HFFc6 (cell line): Measurements from ENCODE around the gene ATP4B. TPM values are rescaled to one million over a fixed set of nuclear protein-coding genes. Genes with fewer than 3 reads are reported as not detected.

Experiments used
- DNase-seq: peaks from one replicate; pipeline ENCODE4 v3.0.0-alpha.2; 2018
- H3K27ac Mint-ChIP-seq: 2 replicates; pipeline ENCODE4 v1.8.0; 2020; ENCODE audit warnings: mild to moderate bottlenecking, mixed read lengths
- H3K27me3 Mint-ChIP-seq: 2 replicates; pipeline ENCODE4 v1.8.0; 2021; ENCODE audit warnings: mild to moderate bottlenecking, moderate library complexity, mixed read lengths; ENCODE audit not compliant: insufficient read depth
- H3K36me3 Mint-ChIP-seq: 2 replicates; pipeline ENCODE4 v1.8.0; 2021; ENCODE audit warnings: low read depth, mixed read lengths
- H3K4me1 Mint-ChIP-seq: 2 replicates; pipeline ENCODE4 v1.8.0; 2020; ENCODE audit warnings: low read depth, mixed read lengths
- H3K4me3 Mint-ChIP-seq: 2 replicates; pipeline ENCODE4 v1.8.0; 2020; ENCODE audit warnings: mild to moderate bottlenecking, moderate library complexity, mixed read lengths
- H3K9me3 Mint-ChIP-seq: 2 replicates; pipeline ENCODE4 v1.8.0; 2020; ENCODE audit warnings: mild to moderate bottlenecking, mixed read lengths
- total RNA-seq, 6 experiments: library from RNA; stranded (reverse); fragmentation: NEBNext Ultra II Directional; extraction: Animal tissue kit (Norgen Biotek cat#: 25700); gene quantifications; 2 replicates in 1 of 6; 3 replicates in 5 of 6; pipeline ENCODE4 v1.2.3, GENCODE V29; 2021
- TF ChIP-seq, protein P1 (sequence below): fragments of 200-600 bp; sonication (generic); IDR thresholded peaks from 2 replicates; pipeline ENCODE4 v1.5.0; 2021; ENCODE audit warnings: antibody characterized with exemption, mild to moderate bottlenecking

Gene ATP4B
- total RNA-seq, 6 experiments from 2014 or later = not detected

DNA sequence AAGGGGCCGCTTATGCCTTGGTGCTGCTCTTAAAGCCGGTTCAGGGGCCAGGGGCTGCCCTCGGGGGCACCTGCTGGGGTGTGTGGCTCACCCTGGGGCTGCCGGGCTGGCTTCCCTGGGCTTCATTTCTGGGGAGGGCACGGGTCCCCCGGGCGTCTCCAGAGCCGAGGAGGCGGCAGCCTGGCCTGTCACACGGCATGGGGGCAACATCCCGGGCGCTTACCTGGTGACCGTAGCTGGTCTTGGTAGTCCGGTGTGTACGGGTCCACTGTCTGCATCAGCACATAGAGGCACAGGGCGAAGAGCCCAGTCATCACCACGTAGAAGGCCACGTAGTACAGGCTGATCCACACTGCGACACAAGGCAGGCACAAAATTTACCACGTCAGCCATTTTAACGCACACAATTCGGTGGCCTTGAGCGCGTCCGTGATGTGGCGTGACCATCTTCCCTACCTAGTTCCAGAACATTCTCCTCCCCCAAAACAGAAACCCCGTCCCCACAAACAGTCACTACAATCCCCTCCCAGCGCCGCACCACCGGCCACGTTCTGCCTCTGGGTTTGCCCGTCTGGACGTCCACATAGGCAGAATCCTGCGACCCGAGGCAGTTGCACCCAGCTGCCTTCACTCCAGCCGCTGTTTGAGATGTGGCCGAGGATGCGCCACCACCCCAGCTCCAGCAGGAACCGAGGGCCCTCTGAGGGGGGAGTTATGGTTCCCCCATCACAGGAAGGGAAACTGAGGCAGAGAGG lies 3.2 kb downstream of the ATP4B start:
- Mint-ChIP-seq H3K4me1 (no peaks in the 10 kb centered on the region), H3K9me3 (no peaks in the 10 kb centered on the region), H3K27me3 (no peaks in the 10 kb centered on the region; the same call in 1 of the 2 replicates), H3K27ac (no peak overlapping the region), H3K4me3 (no peak overlapping the region), H3K36me3 (no peaks in the 10 kb centered on the region)
- TF ChIP-seq, protein P1, sequence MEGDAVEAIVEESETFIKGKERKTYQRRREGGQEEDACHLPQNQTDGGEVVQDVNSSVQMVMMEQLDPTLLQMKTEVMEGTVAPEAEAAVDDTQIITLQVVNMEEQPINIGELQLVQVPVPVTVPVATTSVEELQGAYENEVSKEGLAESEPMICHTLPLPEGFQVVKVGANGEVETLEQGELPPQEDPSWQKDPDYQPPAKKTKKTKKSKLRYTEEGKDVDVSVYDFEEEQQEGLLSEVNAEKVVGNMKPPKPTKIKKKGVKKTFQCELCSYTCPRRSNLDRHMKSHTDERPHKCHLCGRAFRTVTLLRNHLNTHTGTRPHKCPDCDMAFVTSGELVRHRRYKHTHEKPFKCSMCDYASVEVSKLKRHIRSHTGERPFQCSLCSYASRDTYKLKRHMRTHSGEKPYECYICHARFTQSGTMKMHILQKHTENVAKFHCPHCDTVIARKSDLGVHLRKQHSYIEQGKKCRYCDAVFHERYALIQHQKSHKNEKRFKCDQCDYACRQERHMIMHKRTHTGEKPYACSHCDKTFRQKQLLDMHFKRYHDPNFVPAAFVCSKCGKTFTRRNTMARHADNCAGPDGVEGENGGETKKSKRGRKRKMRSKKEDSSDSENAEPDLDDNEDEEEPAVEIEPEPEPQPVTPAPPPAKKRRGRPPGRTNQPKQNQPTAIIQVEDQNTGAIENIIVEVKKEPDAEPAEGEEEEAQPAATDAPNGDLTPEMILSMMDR = no peak
- no peak for DNase-seq

DNA sequence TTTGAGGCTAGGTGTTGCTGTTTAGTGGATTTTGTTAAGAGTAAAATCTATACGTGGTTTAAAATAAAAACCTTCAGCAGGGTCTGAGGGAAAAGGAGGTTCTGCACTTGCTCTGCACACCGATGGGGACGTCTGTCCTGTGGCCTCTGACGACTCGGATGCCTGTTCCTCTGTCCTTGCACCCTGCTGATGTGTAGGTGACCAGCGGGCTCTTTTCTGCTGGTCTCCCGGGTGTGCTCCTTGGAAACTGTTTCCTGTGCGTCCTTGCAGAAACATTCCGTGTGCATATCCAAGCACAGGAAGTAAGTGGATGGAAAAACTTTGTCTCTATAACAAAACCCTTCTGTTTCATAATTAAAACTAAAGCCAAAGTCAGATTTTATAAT lies 3.8 kb downstream of the ATP4B start:
- Mint-ChIP-seq H3K27me3 (peaks cover 2% of the 10 kb centered on the region), H3K36me3 (no peaks in the 10 kb centered on the region), H3K9me3 (no peaks in the 10 kb centered on the region), H3K4me1 (no peaks in the 10 kb centered on the region), H3K4me3 (no peak overlapping the region), H3K27ac (no peak overlapping the region)
- TF ChIP-seq, protein P1 = no peak
- DNase-seq = no peak

DNA sequence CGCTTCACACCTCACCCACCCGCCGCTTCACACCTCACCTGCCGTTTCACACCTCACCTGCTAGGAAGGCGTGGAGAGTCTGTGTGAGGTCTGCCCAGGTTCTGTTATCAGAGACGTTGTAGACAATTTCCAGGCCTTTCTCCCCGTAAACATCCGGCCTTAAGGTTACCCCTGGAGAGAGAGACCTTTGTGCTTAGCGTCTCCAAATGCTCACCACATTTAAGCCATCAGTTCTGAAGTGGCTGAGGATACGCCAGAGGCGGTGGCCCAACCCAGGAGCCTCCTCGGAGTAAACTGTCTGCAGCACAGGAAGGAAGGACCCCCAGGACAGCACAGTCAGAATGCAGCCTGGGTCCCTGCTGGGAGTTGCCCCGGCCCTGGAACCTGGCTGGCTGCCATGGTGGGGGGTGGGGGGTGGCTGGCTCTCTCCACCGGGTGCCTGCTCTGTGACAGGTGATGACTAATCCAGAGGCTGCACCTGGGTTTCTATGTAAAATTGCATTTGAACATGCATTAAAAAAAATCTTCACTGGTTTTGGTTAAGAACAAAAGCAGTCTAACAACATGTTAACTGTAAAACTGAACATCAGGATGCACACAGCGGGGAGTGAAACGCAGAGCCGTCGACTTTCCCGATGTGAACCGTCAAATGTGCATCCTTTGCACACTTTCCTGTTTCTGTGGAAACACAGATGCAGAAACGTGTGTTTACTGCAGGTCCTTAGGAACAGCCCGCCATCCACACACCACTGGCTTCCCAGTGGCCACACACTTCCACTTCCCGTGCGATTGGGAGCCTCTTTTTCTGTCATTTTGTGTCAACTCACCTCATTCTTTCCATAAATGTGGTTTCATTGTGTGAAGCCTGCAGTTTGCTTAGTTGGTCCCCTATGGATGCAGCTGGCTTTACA lies 4.5 kb downstream of the ATP4B start:
- no peak overlapping the region for H3K4me3 Mint-ChIP-seq
- H3K27me3 Mint-ChIP-seq = peaks cover 2% of the 10 kb centered on the region
- no peaks in the 10 kb centered on the region for H3K4me1 Mint-ChIP-seq
- no peak for DNase-seq
- no peak overlapping the region for H3K27ac Mint-ChIP-seq
- no peaks in the 10 kb centered on the region for H3K9me3 Mint-ChIP-seq
- peaks cover 2% of the 10 kb centered on the region; the same call in 1 of the 2 replicates for H3K36me3 Mint-ChIP-seq
- TF ChIP-seq, protein P1 = no peak

DNA sequence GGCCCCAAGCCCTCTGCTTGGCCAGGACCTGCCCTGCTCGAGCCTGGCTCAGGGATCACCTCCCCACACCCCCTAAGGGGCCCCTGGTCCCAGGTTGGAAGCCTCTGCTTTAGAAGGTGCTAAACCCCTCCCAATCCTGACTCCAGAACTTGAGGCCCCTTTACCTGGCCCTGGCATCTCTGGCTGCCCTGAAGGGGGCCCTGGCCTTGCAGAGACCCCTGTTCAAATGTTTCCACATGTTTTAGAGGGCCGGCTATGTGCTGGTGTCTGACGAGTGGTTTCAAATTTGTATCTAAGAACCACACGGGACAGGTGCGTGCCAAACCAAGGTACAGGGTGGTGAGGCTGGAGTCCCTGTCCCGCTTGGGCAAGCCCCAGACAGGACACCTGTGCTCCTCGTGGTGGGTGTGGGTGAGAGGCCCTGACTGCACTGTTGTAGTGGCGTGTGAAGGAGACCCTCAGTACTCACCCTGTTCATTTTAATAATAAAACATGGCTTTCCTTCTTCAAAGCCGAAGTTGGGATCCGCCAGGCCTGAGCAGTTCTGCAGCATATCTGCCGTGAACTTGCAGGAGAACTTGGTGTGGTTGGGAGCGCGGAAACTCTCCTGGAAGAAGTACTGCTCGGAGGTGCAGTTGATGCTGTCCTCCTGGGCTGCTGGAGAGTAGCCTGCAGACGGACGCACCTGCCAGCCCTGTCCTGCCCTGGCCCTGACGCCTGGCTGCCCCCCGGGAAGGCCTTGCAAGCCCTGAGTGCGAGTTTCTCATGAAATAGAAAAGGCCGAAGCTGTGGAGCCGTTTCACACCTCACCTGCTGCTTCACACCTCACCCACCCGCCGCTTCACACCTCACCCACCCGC lies 5.4 kb downstream of the ATP4B start:
- Mint-ChIP-seq H3K36me3 (peaks cover 8% of the 10 kb centered on the region; the same call in 1 of the 2 replicates), H3K9me3 (no peaks in the 10 kb centered on the region), H3K27ac (no peak overlapping the region), H3K4me1 (peaks cover 3% of the 10 kb centered on the region; the same call in 1 of the 2 replicates), H3K27me3 (peaks cover 5% of the 10 kb centered on the region), H3K4me3 (no peak overlapping the region)
- TF ChIP-seq, protein P1 = no peak
- no peak for DNase-seq
